NCI-H345 treated with DMSO at 0.1 percent for 48 hours (cell line): ENCODE data around the gene GRB10.
A peak's percentile ranks its signal among the peaks of the same experiment; 100 is the strongest.
"Not testable (repeated sequence)": the region's sequence is repeated elsewhere in the genome, so short reads cannot be mapped to it uniquely, and the experiment has no call there.

Source experiments
- DNase-seq: peaks from one replicate; lab custom pipeline; 2025; ENCODE audit not compliant: unreplicated experiment; lab: John Stamatoyannopoulos, UW

GRB10 gene

DNA sequence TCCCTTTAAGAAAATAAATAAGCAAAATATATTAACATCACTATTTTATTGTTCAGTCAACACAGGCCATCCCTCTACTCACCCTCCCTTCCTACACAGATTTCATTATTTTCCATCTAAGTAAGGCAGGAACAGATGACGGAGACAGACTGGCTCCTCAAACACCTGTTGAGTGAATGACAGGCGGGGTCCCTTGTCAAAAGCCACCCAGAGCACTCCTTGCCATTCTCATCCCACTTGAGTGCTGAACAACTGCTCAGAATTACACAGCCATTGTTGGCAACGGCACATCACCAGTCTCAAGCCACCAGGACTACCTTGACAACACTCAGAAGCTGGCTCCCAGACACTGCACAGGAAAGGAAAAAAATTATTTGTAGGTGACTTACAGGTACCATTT, 3.3 kb downstream of the GRB10 start:
- DNase-seq: peak; percentile 39

GRCh38 chr7:50778189-50778588, 4.5 kb downstream of the GRB10 start:
- no peak for DNase-seq

DNA sequence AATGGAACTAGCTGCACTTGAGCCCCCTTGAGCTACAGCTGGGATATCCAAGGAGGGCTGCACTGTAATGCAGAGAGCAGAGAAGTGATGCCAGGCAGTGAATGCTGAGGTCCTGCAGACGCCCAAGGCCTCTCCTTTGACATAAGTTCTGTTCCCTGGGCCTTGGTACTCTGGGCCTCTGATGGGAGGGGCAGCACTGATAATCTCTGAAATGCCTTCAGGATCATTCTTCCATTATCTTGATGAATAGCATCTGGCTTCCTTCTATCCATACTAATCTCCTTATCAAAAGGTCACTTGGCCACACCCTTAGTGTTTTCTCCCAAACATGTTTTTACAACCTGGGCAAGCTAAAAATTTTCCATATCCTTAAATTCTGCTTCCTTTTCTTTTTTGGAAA, 6.9 kb downstream of the GRB10 start:
- no peak for DNase-seq

- DNase-seq: no peak
Observed at GRCh38 chr7:50775231-50775630, 7.5 kb downstream of the GRB10 start.

DNA sequence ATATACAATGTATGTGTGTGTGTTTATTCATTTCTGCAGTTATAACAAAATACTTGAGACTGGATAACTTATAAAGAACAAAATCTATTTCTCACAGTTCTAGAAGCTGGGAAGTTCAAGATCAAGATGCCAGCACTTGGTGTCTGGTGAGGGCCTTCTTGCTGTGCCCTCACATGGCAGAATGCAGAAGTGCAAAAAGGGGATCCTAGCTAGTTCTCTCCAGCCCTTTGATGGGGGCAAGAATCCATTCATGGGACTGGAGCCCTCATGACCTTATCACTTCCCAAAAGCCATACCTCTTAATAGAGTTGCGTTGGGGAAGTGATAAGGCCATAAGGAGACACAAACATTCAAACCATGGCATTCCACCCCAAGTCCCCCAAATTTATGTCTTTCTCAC, 8.4 kb downstream of the GRB10 start:
- DNase-seq: no peak

DNA sequence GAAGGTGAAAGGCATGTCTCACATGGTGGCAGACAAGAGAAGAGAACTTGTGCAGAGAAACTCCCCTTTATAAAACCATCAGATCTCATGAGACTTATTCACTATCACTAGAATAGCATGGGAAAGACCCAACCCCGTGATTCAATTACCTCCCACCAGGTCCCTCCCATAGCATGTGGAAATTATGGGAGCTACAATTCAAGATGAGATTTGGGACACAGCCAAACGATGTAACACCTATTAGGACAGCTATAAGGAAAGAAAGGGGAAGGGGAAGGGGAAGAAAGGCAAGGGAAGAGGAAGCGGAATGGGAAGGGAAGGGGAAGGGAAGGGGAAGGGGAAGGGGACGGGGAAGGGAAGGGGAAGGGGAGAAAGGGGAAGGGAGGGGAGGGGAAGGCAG, 9.6 kb downstream of the GRB10 start:
- not testable (repeated sequence) for DNase-seq

DNA sequence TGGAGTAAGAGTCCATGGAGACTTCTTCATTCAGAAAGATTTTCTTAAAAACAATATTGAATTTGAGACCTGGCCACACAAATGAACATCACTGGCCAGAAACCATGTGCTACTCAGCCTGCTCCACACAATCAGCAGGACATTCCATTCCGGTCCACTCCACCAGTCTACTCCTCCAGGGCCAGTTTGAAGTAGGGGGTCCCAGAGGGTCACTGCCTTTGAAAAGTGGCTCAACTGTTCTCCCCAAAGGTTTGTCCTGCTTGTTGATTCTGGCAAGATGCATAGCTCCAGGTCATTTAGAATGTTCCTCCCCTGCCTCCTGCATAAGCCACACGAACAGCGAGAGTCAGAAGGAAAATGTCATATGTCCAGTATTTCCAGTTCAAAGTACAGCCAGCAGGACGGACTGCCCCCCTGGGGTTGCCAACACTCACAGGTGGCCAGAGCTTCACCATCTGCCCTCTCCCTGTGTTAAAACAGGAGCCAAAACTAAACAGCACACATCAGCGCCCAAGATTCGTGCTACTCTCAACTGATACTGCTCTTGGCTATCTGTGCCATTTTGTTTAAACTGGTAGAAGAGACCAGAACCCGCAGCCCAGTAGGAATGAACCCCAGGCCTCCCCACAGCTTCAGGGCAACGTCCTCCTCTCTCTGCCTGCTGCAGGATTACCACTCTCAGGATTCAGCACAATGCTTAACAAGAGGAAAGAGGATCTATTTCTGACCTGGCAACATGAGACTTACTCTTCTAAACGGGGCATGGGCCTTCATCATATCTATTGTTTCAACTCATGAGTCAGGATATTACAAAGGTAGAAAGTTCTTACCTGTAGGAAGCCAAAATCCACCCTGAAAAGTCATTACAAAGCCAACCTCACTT, 11.3 kb downstream of the GRB10 start:
- DNase-seq: no peak

GRCh38 chr7:50768485-50769474, 13.9 kb downstream of the GRB10 start:
- DNase-seq: no peak

GRCh38 chr7:50766849-50767207, 15.9 kb downstream of the GRB10 start:
- DNase-seq: no peak

GRCh38 chr7:50766106-50766848, 16.4 kb downstream of the GRB10 start:
- DNase-seq: no peak

DNA sequence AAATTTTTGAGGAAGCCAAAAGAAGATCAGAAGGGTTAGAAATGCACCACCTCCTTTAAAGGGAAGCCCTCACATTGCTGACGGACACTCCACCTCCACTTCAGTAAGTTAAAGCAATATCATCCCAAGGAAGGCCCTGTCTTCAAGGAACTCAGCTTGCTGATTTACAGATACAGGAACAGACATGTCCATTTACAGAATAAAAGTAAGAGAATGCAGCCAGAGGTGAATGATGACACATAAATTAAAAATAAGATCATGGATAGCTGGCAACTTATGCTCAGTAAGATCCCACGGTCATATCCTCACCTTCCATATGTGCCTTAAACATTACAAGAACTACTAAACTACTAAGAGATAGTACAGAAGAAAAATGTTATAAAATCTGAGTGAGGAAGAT, 20.4 kb downstream of the GRB10 start:
- no peak for DNase-seq

GRCh38 chr7:50761713-50762112, 21.0 kb downstream of the GRB10 start:
- DNase-seq: no peak

DNA sequence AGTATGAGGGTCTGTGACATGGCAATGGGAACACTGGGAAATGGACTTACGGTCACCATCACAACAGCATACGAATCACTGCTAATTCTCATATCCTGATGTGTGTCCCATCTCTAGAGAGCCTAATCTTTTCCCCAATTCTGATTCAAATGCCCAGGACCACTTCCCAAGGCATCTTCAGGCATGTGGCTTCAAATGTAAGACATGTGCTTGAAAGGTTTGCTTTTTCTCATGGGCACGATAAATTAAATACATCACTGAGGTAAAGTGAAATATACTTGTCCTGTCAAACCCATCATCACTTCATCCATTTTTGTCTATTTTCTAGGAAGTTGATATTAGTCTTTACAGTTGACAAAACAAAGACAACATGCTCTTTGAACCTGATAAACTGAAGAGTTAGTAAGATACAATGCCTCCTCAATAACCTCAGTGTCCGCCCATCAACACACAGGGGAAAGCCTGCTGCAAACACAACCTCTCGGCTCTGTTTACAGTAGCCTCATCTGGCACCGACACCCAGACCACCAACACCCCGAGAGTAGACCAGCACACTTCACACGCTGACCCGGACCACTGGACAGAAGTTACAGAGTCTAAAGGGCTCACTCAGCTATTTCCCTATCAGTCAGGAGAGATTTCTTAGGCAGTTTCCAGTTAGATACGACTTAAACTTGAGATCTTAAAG, 24.8 kb downstream of the GRB10 start:
- DNase-seq: no peak

DNA sequence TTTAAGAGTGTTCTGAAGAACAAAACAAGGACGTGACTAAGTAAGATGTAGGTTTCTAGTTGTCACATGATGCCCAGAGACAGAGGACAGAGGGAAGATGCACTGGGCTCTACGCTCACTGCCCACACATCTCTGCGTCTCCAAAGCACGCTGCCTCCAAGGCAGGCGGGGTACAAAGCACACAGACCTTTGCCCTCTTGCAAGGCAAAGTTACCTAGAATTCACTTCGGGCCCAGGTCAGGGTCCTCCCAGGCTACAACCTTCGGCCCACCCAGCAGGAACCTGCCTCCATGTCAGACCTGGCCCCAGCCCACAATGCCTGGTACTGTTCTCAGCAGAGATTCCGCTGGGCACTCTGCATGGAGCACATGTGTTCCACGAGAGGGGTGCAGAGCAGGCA, 26.5 kb downstream of the GRB10 start:
- no peak for DNase-seq

GRCh38 chr7:50754684-50755083, 28.0 kb downstream of the GRB10 start:
- DNase-seq: no peak

DNA sequence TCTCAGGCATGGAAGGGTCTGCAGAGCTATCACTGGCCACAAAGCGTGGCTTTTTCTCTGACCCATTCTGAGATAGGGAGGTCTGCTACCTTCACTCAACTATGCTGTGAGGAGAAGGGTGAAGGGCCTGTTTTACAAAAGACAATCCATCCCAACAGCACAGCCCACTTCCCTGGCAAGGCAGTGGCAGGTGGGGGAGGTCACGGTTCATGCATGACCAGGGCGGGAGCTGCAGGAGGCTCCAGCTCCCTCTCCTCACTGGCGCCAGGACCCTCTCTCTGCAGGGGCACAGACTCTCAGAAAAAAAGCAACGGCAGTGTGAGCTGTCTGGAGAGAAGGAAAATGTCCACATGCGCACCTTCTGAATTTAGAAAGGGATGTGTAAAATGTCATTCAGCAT, 28.5 kb downstream of the GRB10 start:
- DNase-seq: no peak

DNA sequence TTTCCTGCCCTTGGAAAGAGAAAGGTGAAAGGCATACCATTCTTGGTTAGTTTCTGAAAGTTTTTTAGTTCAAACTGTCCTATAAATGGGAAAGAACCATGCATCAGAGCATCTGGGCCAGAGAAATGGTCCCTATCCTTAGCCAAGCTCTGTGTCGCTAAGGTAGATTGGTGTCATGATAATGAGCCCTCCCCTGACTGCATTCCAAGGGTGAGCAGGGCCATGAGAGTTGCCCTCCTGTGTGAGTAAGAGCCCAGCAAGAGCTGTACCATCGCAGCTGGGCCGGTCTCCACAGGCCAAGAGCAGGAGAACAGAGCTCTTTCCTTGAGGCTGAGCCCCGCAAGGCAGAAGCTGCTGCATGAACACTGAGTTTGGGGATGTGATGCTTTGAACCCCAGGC, 30.3 kb downstream of the GRB10 start:
- no peak for DNase-seq

GRCh38 chr7:50751146-50751545, 31.6 kb downstream of the GRB10 start:
- DNase-seq: peak; percentile 35

- DNase-seq: no peak
Observed at GRCh38 chr7:50749896-50750295, 32.8 kb downstream of the GRB10 start.

DNA sequence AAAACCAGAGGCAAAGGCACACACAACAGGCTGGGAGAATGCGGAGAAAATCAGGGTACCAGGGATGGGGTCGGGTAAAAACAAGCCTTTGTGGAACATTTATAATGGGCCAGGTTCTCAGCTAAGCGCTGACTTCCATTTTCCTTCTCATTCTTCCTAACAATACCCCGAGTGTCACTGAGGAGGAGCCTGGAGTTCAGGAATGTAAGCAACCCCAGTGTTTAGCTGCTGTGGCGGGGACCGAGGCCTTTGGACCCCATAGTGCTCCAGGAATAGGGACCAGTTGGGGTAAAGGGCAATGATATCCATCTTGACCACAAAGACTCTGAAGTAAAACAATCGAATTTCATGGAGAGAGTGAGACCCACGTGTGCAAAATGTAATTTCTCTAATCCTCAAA, 34.2 kb downstream of the GRB10 start:
- DNase-seq: no peak

DNA sequence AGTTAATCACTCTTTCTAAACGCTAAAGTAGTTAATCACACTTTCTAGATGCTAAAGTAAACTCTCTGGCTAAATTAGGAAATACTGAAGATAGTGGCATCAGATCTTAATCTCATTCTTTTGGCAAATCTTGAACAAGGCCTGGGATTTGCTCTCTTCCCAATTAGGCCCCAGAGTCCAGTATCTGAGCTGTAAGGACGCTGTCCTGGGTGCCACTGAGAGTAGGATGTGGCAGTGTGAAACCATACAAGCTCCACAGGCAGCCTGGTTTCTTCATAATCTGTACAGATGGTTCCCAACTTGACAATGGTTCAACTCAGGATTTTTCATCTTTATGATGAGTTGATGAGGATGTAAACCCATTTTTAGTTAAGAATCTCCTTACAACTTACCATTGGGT, 36.9 kb downstream of the GRB10 start:
- no peak for DNase-seq
